HS-27A (cell line): ENCODE measurements around the gene CAMK1D.
"Not testable (repeated sequence)": the region's sequence is repeated elsewhere in the genome, so short reads cannot be mapped to it uniquely, and the experiment has no call there.

Source experiments
- DNase-seq: peaks from one replicate; pipeline ENCODE4 v3.0.0-alpha.2; 2012; ENCODE audit warnings: low read depth, missing footprints

The CAMK1D gene

GRCh38 chr10:12348870-12349628, at the start of gene CAMK1D:
TSS of gene CAMK1D (plus strand) at chr10:12349547.
- DNase-seq = no peak

- not testable (repeated sequence) for DNase-seq
These were observed 48.3 kb upstream of the CAMK1D start for GRCh38 chr10:12301036-12301435.

- DNase-seq = no peak
These were observed 41.3 kb upstream of the CAMK1D start for GRCh38 chr10:12308057-12308456.

GRCh38 chr10:12308736-12309375, 40.5 kb upstream of the CAMK1D start:
- DNase-seq = no peak

- DNase-seq = not testable (repeated sequence)
These were observed 39.6 kb upstream of the CAMK1D start for GRCh38 chr10:12309783-12310182.

GRCh38 chr10:12314836-12315235, 34.5 kb upstream of the CAMK1D start:
- DNase-seq = no peak

- DNase-seq = no peak
These were observed 30.3 kb upstream of the CAMK1D start for GRCh38 chr10:12319076-12319475.

GRCh38 chr10:12320892-12321291, 28.5 kb upstream of the CAMK1D start:
- no peak for DNase-seq

- DNase-seq = no peak
These were observed 27.7 kb upstream of the CAMK1D start for GRCh38 chr10:12321641-12322040.

- DNase-seq = no peak
These were observed 26.7 kb upstream of the CAMK1D start for GRCh38 chr10:12322583-12323131.

- DNase-seq = no peak
These were observed 24.8 kb upstream of the CAMK1D start for GRCh38 chr10:12324530-12324929.

- no peak for DNase-seq
These were observed 22.3 kb upstream of the CAMK1D start for GRCh38 chr10:12327074-12327473.

GRCh38 chr10:12327476-12327875, 21.9 kb upstream of the CAMK1D start:
- no peak for DNase-seq

- not testable (repeated sequence) for DNase-seq
These were observed 21.0 kb upstream of the CAMK1D start for GRCh38 chr10:12328312-12328711.

GRCh38 chr10:12332572-12333379, 16.6 kb upstream of the CAMK1D start:
- DNase-seq = no peak

GRCh38 chr10:12333380-12334185, 15.8 kb upstream of the CAMK1D start:
- peak; percentile 69 for DNase-seq

GRCh38 chr10:12334186-12334530, 15.2 kb upstream of the CAMK1D start:
- DNase-seq = no peak

- DNase-seq = not testable (repeated sequence)
These were observed 14.2 kb upstream of the CAMK1D start for GRCh38 chr10:12335169-12335568.

GRCh38 chr10:12337453-12338372, 11.6 kb upstream of the CAMK1D start:
- no peak for DNase-seq

- DNase-seq = no peak
These were observed 10.4 kb upstream of the CAMK1D start for GRCh38 chr10:12338981-12339380.

- no peak for DNase-seq
These were observed 9.0 kb upstream of the CAMK1D start for GRCh38 chr10:12340371-12340770.
